ENCODE measurements around the gene DTNA. TPM values are rescaled to one million over a fixed set of nuclear protein-coding genes. Genes with fewer than 3 reads are reported as not detected.

The DTNA gene
- total RNA-seq, 1 donor from 2014 or later, result 21.8 TPM

- H3K4me1 ChIP-seq, result no peaks in the 10 kb centered on the region
- no peak for ATAC-seq
- no peaks in the 10 kb centered on the region for H3K27me3 ChIP-seq
- no peak for TF ChIP-seq CTCF (IDR thresholded peaks at IDR 0.05)
- no peak overlapping the region for H3K27ac ChIP-seq
- no peak for DNase-seq
- no peaks in the 10 kb centered on the region for H3K36me3 ChIP-seq
- H3K9me3 ChIP-seq, result no peaks in the 10 kb centered on the region
- no peak overlapping the region for H3K4me3 ChIP-seq
- intact Hi-C loops (cut with DNase I), result no loop called here
Observed at GRCh38 chr18:34786162-34786741, 76.2 kb downstream of the DTNA start.

GRCh38 chr18:34787931-34788532 lies 77.9 kb downstream of the DTNA start:
- no peaks in the 10 kb centered on the region for H3K4me1 ChIP-seq
- H3K36me3 ChIP-seq, result no peaks in the 10 kb centered on the region
- H3K27me3 ChIP-seq, result no peaks in the 10 kb centered on the region
- H3K9me3 ChIP-seq, result no peaks in the 10 kb centered on the region
- TF ChIP-seq CTCF (IDR thresholded peaks at IDR 0.05), result peak; percentile 76
- no peak overlapping the region for H3K4me3 ChIP-seq
- ATAC-seq (peak; percentile 83), DNase-seq (no peak)
- no peak overlapping the region for H3K27ac ChIP-seq
- intact Hi-C loops (cut with DNase I), result no loop called here

GRCh38 chr18:34789768-34790344 lies 79.8 kb downstream of the DTNA start:
- Histone ChIP-seq H3K4me1 (no peaks in the 10 kb centered on the region), H3K36me3 (no peaks in the 10 kb centered on the region), H3K9me3 (no peaks in the 10 kb centered on the region), H3K27me3 (no peaks in the 10 kb centered on the region), H3K27ac (no peak overlapping the region), H3K4me3 (no peak overlapping the region)
- no peak for TF ChIP-seq CTCF (IDR thresholded peaks at IDR 0.05)
- no peak for DNase-seq
- intact Hi-C loops (cut with DNase I), result no loop called here
- ATAC-seq, result no peak

- ATAC-seq, result no peak
- Histone ChIP-seq H3K9me3 (no peaks in the 10 kb centered on the region), H3K27ac (no peak overlapping the region), H3K27me3 (no peaks in the 10 kb centered on the region), H3K4me3 (no peak overlapping the region), H3K4me1 (no peaks in the 10 kb centered on the region), H3K36me3 (no peaks in the 10 kb centered on the region)
- intact Hi-C loops (cut with DNase I), result no loop called here
- TF ChIP-seq CTCF (IDR thresholded peaks at IDR 0.05), result no peak
- no peak for DNase-seq
Observed at GRCh38 chr18:34794348-34794747, 84.2 kb downstream of the DTNA start.

GRCh38 chr18:34795070-34795732 lies 85.1 kb downstream of the DTNA start:
- no peaks in the 10 kb centered on the region for H3K27me3 ChIP-seq
- no peak for TF ChIP-seq CTCF (IDR thresholded peaks at IDR 0.05)
- H3K4me3 ChIP-seq, result no peak overlapping the region
- no peak for ATAC-seq
- no peaks in the 10 kb centered on the region for H3K4me1 ChIP-seq
- H3K36me3 ChIP-seq, result no peaks in the 10 kb centered on the region
- intact Hi-C loops (cut with DNase I), result no loop called here
- DNase-seq, result no peak
- H3K27ac ChIP-seq, result no peak overlapping the region
- no peaks in the 10 kb centered on the region for H3K9me3 ChIP-seq

Data from upper lobe of right lung (tissue), 1 donor.